ENCODE measurements around the gene PRR23E. TPM values are rescaled to one million over a fixed set of nuclear protein-coding genes. Genes with fewer than 3 reads are reported as not detected.

The PRR23E gene
- total and polyA plus RNA-seq, 2 experiments from 2014 or later: not detected

DNA sequence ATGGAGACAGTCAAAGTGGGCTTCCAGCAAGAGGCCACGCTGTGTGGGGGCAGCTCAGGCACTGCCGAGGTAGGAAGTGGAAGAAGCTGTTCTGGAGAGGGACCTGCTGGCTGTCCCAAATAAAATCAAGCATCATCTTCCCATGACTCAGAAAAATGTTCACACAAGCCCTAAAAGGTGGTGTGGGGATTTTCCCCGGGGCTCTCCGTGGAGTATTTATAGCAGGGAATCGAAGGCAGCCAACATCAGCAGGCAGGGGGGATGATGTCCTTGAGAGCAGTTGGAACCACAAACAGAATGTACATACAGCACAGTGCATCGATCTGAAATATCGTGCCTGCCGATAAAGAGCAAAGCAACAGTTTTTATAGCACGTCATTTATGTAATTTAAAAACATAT, 27.6 kb downstream of the PRR23E start:
- Histone ChIP-seq H3K27me3 (ENCODE audit: insufficient read depth) (no peaks in the 10 kb centered on the region), H3K4me1 (ENCODE audit: insufficient read depth) (no peaks in the 10 kb centered on the region), H3K36me3 (ENCODE audit: insufficient read depth) (no peaks in the 10 kb centered on the region), H3F3A (replicated peaks; ENCODE audit: low read depth) (no peaks in the 10 kb centered on the region), H4K20me1 (replicated peaks; ENCODE audit: insufficient read depth) (no peaks in the 10 kb centered on the region), H3K4me2 (no peak overlapping the region), H3K9me2 (ENCODE audit: insufficient read depth) (no peaks in the 10 kb centered on the region), H3K79me2 (replicated peaks; ENCODE audit: insufficient read depth) (no peaks in the 10 kb centered on the region), H3K27ac (ENCODE audit: low read depth) (no peak overlapping the region), H3K4me3 (no peak overlapping the region), H2AFZ (no peak overlapping the region)
- peaks cover 2% of the 10 kb centered on the region for H3K27me3 Mint-ChIP-seq (ENCODE audit: insufficient read depth, low read depth, poor library complexity)
- no peak overlapping the region for H3K27ac Mint-ChIP-seq
- H3K9me3 Mint-ChIP-seq: peaks cover 11% of the 10 kb centered on the region; the same call in 2 of the 3 replicates
- DNase-seq (ENCODE audit: low spot score) (no peak), ATAC-seq (no peak)
- TF ChIP-seq EZH2phosphoT487 (IDR thresholded peaks at IDR 0.05; ENCODE audit: unreplicated experiment) (no peak), EZH2 (IDR thresholded peaks at IDR 0.05; ENCODE audit: low read depth, unreplicated experiment) (no peak), JUNB (IDR thresholded peaks at IDR 0.05; ENCODE audit: unreplicated experiment) (no peak), CTCF (conservative IDR thresholded peaks at IDR 0.05; ENCODE audit: low read depth in 2 of 2) (no peak), STAT1 (IDR thresholded peaks at IDR 0.05; ENCODE audit: unreplicated experiment) (no peak), CREB1 (CRISPR knock-in tag; IDR thresholded peaks at IDR 0.05; ENCODE audit: low read depth) (no peak), ZNF331 (CRISPR knock-in tag; IDR thresholded peaks at IDR 0.05; ENCODE audit: low read depth) (no peak), ZNF114 (CRISPR knock-in tag; IDR thresholded peaks at IDR 0.05) (no peak), POLR2AphosphoS5 (IDR thresholded peaks at IDR 0.05; ENCODE audit: low read depth) (no peak), ZNF462 (CRISPR knock-in tag; IDR thresholded peaks at IDR 0.05) (no peak), NANOG (IDR thresholded peaks at IDR 0.05; ENCODE audit: borderline replicate concordance) (no peak)
- TF ChIP-seq, protein P1, sequence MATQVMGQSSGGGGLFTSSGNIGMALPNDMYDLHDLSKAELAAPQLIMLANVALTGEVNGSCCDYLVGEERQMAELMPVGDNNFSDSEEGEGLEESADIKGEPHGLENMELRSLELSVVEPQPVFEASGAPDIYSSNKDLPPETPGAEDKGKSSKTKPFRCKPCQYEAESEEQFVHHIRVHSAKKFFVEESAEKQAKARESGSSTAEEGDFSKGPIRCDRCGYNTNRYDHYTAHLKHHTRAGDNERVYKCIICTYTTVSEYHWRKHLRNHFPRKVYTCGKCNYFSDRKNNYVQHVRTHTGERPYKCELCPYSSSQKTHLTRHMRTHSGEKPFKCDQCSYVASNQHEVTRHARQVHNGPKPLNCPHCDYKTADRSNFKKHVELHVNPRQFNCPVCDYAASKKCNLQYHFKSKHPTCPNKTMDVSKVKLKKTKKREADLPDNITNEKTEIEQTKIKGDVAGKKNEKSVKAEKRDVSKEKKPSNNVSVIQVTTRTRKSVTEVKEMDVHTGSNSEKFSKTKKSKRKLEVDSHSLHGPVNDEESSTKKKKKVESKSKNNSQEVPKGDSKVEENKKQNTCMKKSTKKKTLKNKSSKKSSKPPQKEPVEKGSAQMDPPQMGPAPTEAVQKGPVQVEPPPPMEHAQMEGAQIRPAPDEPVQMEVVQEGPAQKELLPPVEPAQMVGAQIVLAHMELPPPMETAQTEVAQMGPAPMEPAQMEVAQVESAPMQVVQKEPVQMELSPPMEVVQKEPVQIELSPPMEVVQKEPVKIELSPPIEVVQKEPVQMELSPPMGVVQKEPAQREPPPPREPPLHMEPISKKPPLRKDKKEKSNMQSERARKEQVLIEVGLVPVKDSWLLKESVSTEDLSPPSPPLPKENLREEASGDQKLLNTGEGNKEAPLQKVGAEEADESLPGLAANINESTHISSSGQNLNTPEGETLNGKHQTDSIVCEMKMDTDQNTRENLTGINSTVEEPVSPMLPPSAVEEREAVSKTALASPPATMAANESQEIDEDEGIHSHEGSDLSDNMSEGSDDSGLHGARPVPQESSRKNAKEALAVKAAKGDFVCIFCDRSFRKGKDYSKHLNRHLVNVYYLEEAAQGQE (IDR thresholded peaks at IDR 0.05; ENCODE audit: unreplicated experiment): no peak
- TF ChIP-seq, protein P2, sequence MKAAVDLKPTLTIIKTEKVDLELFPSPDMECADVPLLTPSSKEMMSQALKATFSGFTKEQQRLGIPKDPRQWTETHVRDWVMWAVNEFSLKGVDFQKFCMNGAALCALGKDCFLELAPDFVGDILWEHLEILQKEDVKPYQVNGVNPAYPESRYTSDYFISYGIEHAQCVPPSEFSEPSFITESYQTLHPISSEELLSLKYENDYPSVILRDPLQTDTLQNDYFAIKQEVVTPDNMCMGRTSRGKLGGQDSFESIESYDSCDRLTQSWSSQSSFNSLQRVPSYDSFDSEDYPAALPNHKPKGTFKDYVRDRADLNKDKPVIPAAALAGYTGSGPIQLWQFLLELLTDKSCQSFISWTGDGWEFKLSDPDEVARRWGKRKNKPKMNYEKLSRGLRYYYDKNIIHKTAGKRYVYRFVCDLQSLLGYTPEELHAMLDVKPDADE (IDR thresholded peaks at IDR 0.05): no peak
- no peak overlapping the region for H3K4me3 Mint-ChIP-seq
- 0 out of 3 replicates have a peak, but pooled peaks cover 5% of the 10 kb centered on the region for H3K4me1 Mint-ChIP-seq
- peaks cover 6% of the 10 kb centered on the region; the same call in 2 of the 3 replicates for H3K36me3 Mint-ChIP-seq (ENCODE audit: low read depth)

Measured in GM23338 (cell line).